H1 (cell line): ENCODE measurements around the gene JADE1. TPM values are rescaled to one million over a fixed set of nuclear protein-coding genes. Genes with fewer than 3 reads are reported as not detected.

Experiments
- CTCF ChIA-PET: fragments of 300-600 bp; sonication (Branson Sonifier 250); formaldehyde crosslinking; loops from one replicate; lab custom pipeline; 2021; ENCODE audit not compliant: partially characterized antibody; lab: Charles Lee
- POLR2A ChIA-PET: fragments of 300-600 bp; sonication (Branson Sonifier 250); formaldehyde crosslinking; loops from one replicate; lab custom pipeline; 2021; ENCODE audit warnings: inconsistent platforms; ENCODE audit not compliant: partially characterized antibody; lab: Charles Lee
- DNase-seq, 2 experiments: peaks; one replicate each; pipeline versions ENCODE4 v3.0.0 to v3.0.0-alpha.2; 2010 to 2022; ENCODE audit warnings: low spot score in 2 of 2, low read depth in 1 of 2, mixed read lengths in 1 of 2
- FAIRE-seq: peaks from 2 replicates; lab custom pipeline; 2011; peaks lifted over from hg19 to GRCh38; lab: Jason Lieb, UNC
- H2AFZ ChIP-seq: 2 replicates; pipeline ENCODE4 v1.8.1; 2012; ENCODE audit warnings: low read length, inconsistent platforms
- H2AK5ac ChIP-seq: 2 replicates; pipeline ENCODE4 v1.6.1; 2013; ENCODE audit warnings: low read depth, low read length
- H2BK120ac ChIP-seq: replicated peaks from 2 replicates; pipeline ENCODE3; 2013; ENCODE audit warnings: low read depth, low read length, inconsistent platforms
- H2BK12ac ChIP-seq: 2 replicates; pipeline ENCODE4 v1.6.1; 2013; ENCODE audit warnings: low read depth, low read length
- H2BK15ac ChIP-seq: 2 replicates; pipeline ENCODE4 v1.6.1; 2013; ENCODE audit warnings: low read length
- H2BK20ac ChIP-seq: 2 replicates; pipeline ENCODE4 v1.6.1; 2013; ENCODE audit warnings: low read length
- H2BK5ac ChIP-seq: 2 replicates; pipeline ENCODE4 v1.6.1; 2013; ENCODE audit warnings: low read depth, low read length
- H3K14ac ChIP-seq: 2 replicates; pipeline ENCODE4 v1.6.1; 2013; ENCODE audit warnings: inconsistent platforms; ENCODE audit not compliant: insufficient read length
- H3K18ac ChIP-seq: 2 replicates; pipeline ENCODE4 v1.6.1; 2013; ENCODE audit warnings: low read length; ENCODE audit errors: extremely low read depth
- H3K23ac ChIP-seq: 2 replicates; pipeline ENCODE4 v1.6.1; 2013; ENCODE audit warnings: inconsistent platforms; ENCODE audit not compliant: insufficient read length
- H3K23me2 ChIP-seq: 2 replicates; pipeline ENCODE4 v1.6.1; 2013; ENCODE audit warnings: low read depth, low read length
- H3K27ac ChIP-seq: 2 replicates; pipeline ENCODE4 v1.6.1; 2011; ENCODE audit warnings: low read depth, low read length, inconsistent platforms
- H3K27me3 ChIP-seq, 4 experiments: replicated peaks in 1 of 4; 1 replicate in 1 of 4; 2 replicates in 3 of 4; pipeline versions ENCODE4 v1.6.1 to v1.8.1; 2011 to 2013; ENCODE audit warnings: low read length in 3 of 4, mild to moderate bottlenecking in 3 of 4, inconsistent platforms in 2 of 4, mixed read lengths in 2 of 4, moderate library complexity in 1 of 4; ENCODE audit not compliant: control insufficient read depth in 3 of 4, insufficient read depth in 3 of 4; ENCODE audit errors: extremely low read depth in 1 of 4
- H3K36me3 ChIP-seq, 4 experiments: 2 replicates each; pipeline versions ENCODE4 v1.6.1 to v1.8.1; 2011 to 2013; ENCODE audit warnings: mild to moderate bottlenecking in 4 of 4, low read length in 3 of 4, moderate library complexity in 2 of 4, control low read depth in 1 of 4, inconsistent platforms in 1 of 4; ENCODE audit not compliant: insufficient read depth in 4 of 4, control insufficient read depth in 2 of 4
- H3K4ac ChIP-seq: replicated peaks from 2 replicates; pipeline ENCODE3; 2013; ENCODE audit warnings: low read length, low read depth, mixed read lengths, inconsistent platforms; ENCODE audit not compliant: insufficient read length
- H3K4me1 ChIP-seq, 4 experiments: replicated peaks in 1 of 4; 1 replicate in 1 of 4; 2 replicates in 3 of 4; pipeline versions ENCODE4 v1.6.1 to v1.8.1; 2011 to 2013; ENCODE audit warnings: low read length in 3 of 4, inconsistent platforms in 2 of 4, mixed read lengths in 1 of 4; ENCODE audit not compliant: insufficient read depth in 4 of 4, control insufficient read depth in 3 of 4
- H3K4me2 ChIP-seq, 2 experiments: 2 replicates each; pipeline versions ENCODE4 v1.6.1 to v1.8.1; 2011 to 2013; ENCODE audit warnings: low read depth in 2 of 2, low read length in 2 of 2, control low read depth in 1 of 2, inconsistent platforms in 1 of 2, mild to moderate bottlenecking in 1 of 2; ENCODE audit not compliant: insufficient read depth in 1 of 2
- H3K4me3 ChIP-seq, 4 experiments: fragments of 200-600, 300-600 bp in 1 of 4; sonication (generic), shearing (Covaris generic), sonication (Bioruptor Twin) in 1 of 4; 2 replicates each; pipeline versions ENCODE4 v1.5.1 to v1.8.1; 2011 to 2016; ENCODE audit warnings: low read length in 4 of 4, low read depth in 3 of 4, control low read depth in 2 of 4, inconsistent platforms in 2 of 4, mild to moderate bottlenecking in 2 of 4, mixed read lengths in 1 of 4, moderate library complexity in 1 of 4; ENCODE audit not compliant: insufficient read depth in 2 of 4; ENCODE audit errors: extremely low read depth in 1 of 4
- H3K56ac ChIP-seq: replicated peaks from 2 replicates; pipeline ENCODE3; 2013; ENCODE audit warnings: low read depth, mild to moderate bottlenecking, mixed read lengths, low read length, inconsistent platforms; ENCODE audit not compliant: insufficient read length
- H3K79me1 ChIP-seq: 2 replicates; pipeline ENCODE4 v1.6.1; 2013; ENCODE audit warnings: low read depth, low read length, control low read depth
- H3K79me2 ChIP-seq, 2 experiments: 2 replicates each; pipeline versions ENCODE4 v1.6.1 to v1.8.1; 2012 to 2013; ENCODE audit warnings: low read length in 2 of 2, mild to moderate bottlenecking in 2 of 2, inconsistent platforms in 1 of 2; ENCODE audit not compliant: insufficient read depth in 2 of 2, control insufficient read depth in 1 of 2
- H3K9ac ChIP-seq, 4 experiments: replicated peaks in 1 of 4; 1 replicate in 1 of 4; 2 replicates in 3 of 4; pipeline versions ENCODE4 v1.6.1 to v1.8.1; 2011 to 2013; ENCODE audit warnings: low read depth in 3 of 4, low read length in 3 of 4, control low read depth in 2 of 4, mild to moderate bottlenecking in 2 of 4, moderate library complexity in 2 of 4, inconsistent platforms in 1 of 4; ENCODE audit errors: extremely low read depth in 1 of 4
- H3K9me3 ChIP-seq, 2 experiments: 2 replicates each; pipeline versions ENCODE4 v1.6.1 to v1.8.1; 2012 to 2013; ENCODE audit warnings: mild to moderate bottlenecking in 2 of 2, moderate library complexity in 2 of 2, control low read depth in 1 of 2, inconsistent platforms in 1 of 2, low read depth in 1 of 2, low read length in 1 of 2, mixed read lengths in 1 of 2; ENCODE audit not compliant: insufficient read depth in 2 of 2
- H4K20me1 ChIP-seq, 2 experiments: replicated peaks in 1 of 2; 2 replicates each; pipeline versions ENCODE3 to v1.8.1; 2011 to 2013; ENCODE audit warnings: inconsistent platforms in 2 of 2, low read length in 2 of 2, mild to moderate bottlenecking in 1 of 2; ENCODE audit not compliant: insufficient read depth in 2 of 2, control insufficient read depth in 1 of 2
- H4K5ac ChIP-seq: 2 replicates; pipeline ENCODE4 v1.6.1; 2013; ENCODE audit warnings: low read length, low read depth, mixed read lengths, inconsistent platforms; ENCODE audit not compliant: insufficient read length
- H4K8ac ChIP-seq: 2 replicates; pipeline ENCODE4 v1.8.0; 2013; ENCODE audit warnings: mild to moderate bottlenecking, moderate library complexity, low read length, inconsistent platforms; ENCODE audit not compliant: insufficient read depth; ENCODE audit errors: extremely low read depth
- H4K91ac ChIP-seq: replicated peaks from 2 replicates; pipeline ENCODE3; 2013; ENCODE audit warnings: low read length, mixed read lengths, inconsistent platforms; ENCODE audit not compliant: insufficient read length
- ASH2L ChIP-seq: fragments of 200-600, 300-600 bp; sonication (generic); IDR thresholded peaks from one replicate; pipeline ENCODE4 v1.7.1; 2017; ENCODE audit warnings: low read length
- CTBP2 ChIP-seq: IDR thresholded peaks from 2 replicates; pipeline ENCODE4 v1.7.0; 2011; ENCODE audit warnings: borderline replicate concordance, mild to moderate bottlenecking, moderate library complexity, mixed read lengths, low read length; ENCODE audit not compliant: insufficient read depth, insufficient read length
- PHF8 ChIP-seq: fragments of 200-600 bp; sonication (generic); conservative IDR thresholded peaks from 2 replicates; pipeline ENCODE4 v1.7.1; 2012; ENCODE audit warnings: low read depth, mild to moderate bottlenecking, inconsistent platforms, low read length, moderate library complexity
- POLR2A ChIP-seq, 2 experiments: IDR thresholded peaks; 1 replicate in 1 of 2; 2 replicates in 1 of 2; pipeline ENCODE4 v1.6.1; 2011; ENCODE audit warnings: low read depth in 2 of 2, low read length in 2 of 2, mild to moderate bottlenecking in 2 of 2; ENCODE audit errors: control extremely low read depth in 1 of 2
- POLR2AphosphoS5 ChIP-seq: IDR thresholded peaks from 2 replicates; pipeline ENCODE4 v1.6.1; 2011; ENCODE audit warnings: low read depth, low read length
- RBBP5 ChIP-seq: IDR thresholded peaks from 2 replicates; pipeline ENCODE4 v1.7.1; 2012; ENCODE audit warnings: low read depth, mild to moderate bottlenecking, inconsistent platforms, low read length, moderate library complexity, borderline replicate concordance
- SIN3A ChIP-seq, 2 experiments: IDR thresholded peaks in 1 of 2; conservative IDR thresholded peaks in 1 of 2; 2 replicates each; pipeline ENCODE4 v1.6.1; 2011 to 2012; ENCODE audit warnings: low read length in 2 of 2, improper control_type of control experiment in 1 of 2, low read depth in 1 of 2, mild to moderate bottlenecking in 1 of 2
- SP4 ChIP-seq: IDR thresholded peaks from 2 replicates; pipeline ENCODE4 v1.6.1; 2012; ENCODE audit warnings: low read length, inconsistent platforms
- TAF1 ChIP-seq: IDR thresholded peaks from 2 replicates; pipeline ENCODE4 v1.6.1; 2011; ENCODE audit warnings: mild to moderate bottlenecking, low read depth, low read length
- TAF7 ChIP-seq: optimal IDR thresholded peaks from 2 replicates; pipeline ENCODE3; 2011; ENCODE audit warnings: low read depth, mild to moderate bottlenecking, inconsistent platforms, low read length, moderate library complexity, borderline replicate concordance
- TBP ChIP-seq: IDR thresholded peaks from 2 replicates; pipeline ENCODE4 v1.6.1; 2011; ENCODE audit warnings: low read depth, low read length, improper control_type of control experiment
- WGBS, 2 experiments: shearing (Covaris generic) in 1 of 2; methylation state at CpG; one replicate each; pipeline versions ENCODE4 v1.1.6 to v1.1.7; 2013 to 2015; ENCODE audit warnings: low lambda C conversion rate in 2 of 2, mixed read lengths in 2 of 2, inconsistent platforms in 1 of 2, low coverage in 1 of 2, missing lambda C conversion rate in 1 of 2; ENCODE audit not compliant: insufficient replicate concordance in 2 of 2, insufficient coverage in 1 of 2, insufficient read length in 1 of 2; ENCODE audit errors: extremely low coverage in 1 of 2, missing lambda C conversion rate in 1 of 2; 5-methylcytosine and 5-hydroxymethylcytosine counted together
- polyA plus RNA-seq, 7 experiments: library from polyadenylated mRNA; depleted of rRNA in 3 of 7; stranded (reverse) in 5 of 7; unstranded in 2 of 7; fragments of >200 nt in 5 of 7; fragments of 200-250 nt in 2 of 7; gene quantifications; 1 replicate in 5 of 7; 2 replicates in 1 of 7; 4 replicates in 1 of 7; pipeline versions ENCODE4 v1.2.1 to v1.2.3, GENCODE V29; 2011 to 2013; ENCODE audit warnings: missing spikeins in 2 of 7, mixed read lengths in 2 of 7
- total RNA-seq: library from RNA; stranded (reverse); fragmentation: NEBNext Ultra II Directional; extraction: Animal tissue kit (Norgen Biotek cat#: 25700); gene quantifications from 2 replicates; pipeline ENCODE4 v1.2.1, GENCODE V29; 2021

The JADE1 gene
- total and polyA plus RNA-seq, 2 of the 8 experiments (the other 6 are each of a cell fraction or from before 2014, with no cell fraction given) = 37.7 to 213 TPM

DNA sequence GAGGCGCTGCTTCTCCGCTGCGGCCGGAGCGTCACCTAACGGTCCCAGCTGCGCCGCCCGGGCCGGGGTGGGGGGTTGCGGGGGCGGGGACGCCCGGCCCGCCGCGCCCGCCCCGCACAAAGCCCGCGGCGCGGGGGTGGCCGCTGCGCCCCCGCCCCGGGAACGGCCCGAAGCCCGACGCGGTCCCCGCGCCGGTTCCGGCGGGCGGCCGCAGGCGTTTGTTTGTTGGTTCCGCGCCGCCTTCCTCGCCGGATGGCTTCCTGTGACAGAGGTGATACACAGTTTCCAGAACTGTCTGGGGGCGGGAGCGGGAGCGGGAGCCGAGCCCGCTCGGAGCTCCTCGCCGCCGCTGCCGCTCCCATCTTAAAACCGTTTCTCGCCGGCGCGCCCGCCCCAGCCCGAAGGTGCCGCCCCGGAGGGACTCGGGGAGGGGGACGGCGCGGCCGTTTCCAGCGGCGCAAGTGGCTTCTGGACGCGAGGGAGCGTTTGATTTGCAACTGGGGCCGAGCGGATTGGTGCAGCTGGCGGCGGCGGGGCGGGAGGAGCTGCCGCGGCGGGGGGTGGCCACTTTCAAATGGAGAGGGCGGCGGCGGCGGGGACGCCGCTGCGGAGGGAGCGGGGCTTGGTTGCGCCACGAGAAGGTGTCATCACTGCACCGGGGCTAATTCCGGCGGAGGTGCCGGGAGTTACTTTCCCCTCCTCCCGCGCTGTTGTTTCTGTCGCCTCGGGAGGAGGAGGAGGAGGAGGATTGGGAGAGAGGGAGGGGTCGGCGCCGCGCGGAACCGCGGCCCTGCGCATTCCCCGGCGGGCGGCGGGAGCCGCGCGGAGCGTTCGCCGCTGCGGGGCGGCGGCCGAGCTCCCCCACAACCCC, 2.3 kb downstream of the JADE1 start:
- H3K4me1 ChIP-seq = peaks cover 2 to 21% (median 5%) of the 10 kb centered on the region in 4 experiments; a peak in 5 of 7 replicates
- H3K27me3 ChIP-seq = no peaks in the 10 kb centered on the region
- peak overlapping the region; percentile 96 for H4K8ac ChIP-seq
- no peak overlapping the region for H3K23ac ChIP-seq
- FAIRE-seq (no peak), DNase-seq (peak in 1 of 2 experiments; percentile 86)
- H3K56ac ChIP-seq = peak overlapping the region; percentile 79
- H3K4me2 ChIP-seq = peak overlapping the region; percentile 68 to 99
- no peak overlapping the region for H2BK12ac ChIP-seq
- peaks cover 19 to 28% of the 10 kb centered on the region in 2 experiments for H4K20me1 ChIP-seq
- no peak overlapping the region for H2AK5ac ChIP-seq
- peaks cover 40 to 70% of the 10 kb centered on the region in 2 experiments for H3K79me2 ChIP-seq
- H4K91ac ChIP-seq = no peak overlapping the region
- no peaks in the 10 kb centered on the region for H3K9me3 ChIP-seq
- no peak overlapping the region for H2BK20ac ChIP-seq
- H2BK5ac ChIP-seq = peak overlapping the region; percentile 93
- H3K9ac ChIP-seq = peak overlapping the region; percentile 78 to 95 (median 88)
- H2AFZ ChIP-seq = no peak overlapping the region
- peaks cover 7% of the 10 kb centered on the region for H3K23me2 ChIP-seq
- H3K4ac ChIP-seq = no peak overlapping the region
- POLR2A ChIA-PET = interaction anchor here (0.6 to 5.2 kb wide), 32 partner anchors 9 to 525 kb away, joined by 3 to 89 read pairs (median 4); partner anchors contain the start of genes PGRMC2 and SCLT1
- 1% methylated on average over 30 of the region's 123 CpGs; no CpG with 5 or more reads in 1 of the 2 experiments for WGBS, 2 experiments
- H3K79me1 ChIP-seq = 0 out of 2 replicates have a peak, but pooled peaks cover 2% of the 10 kb centered on the region
- H3K18ac ChIP-seq = peak overlapping the region; percentile 62; the same call in 1 of the 2 replicates
- H2BK15ac ChIP-seq = no peak overlapping the region
- peak overlapping the region; percentile 78 for H4K5ac ChIP-seq
- peak overlapping the region; percentile 92 to 99 (median 97) for H3K4me3 ChIP-seq
- no peak overlapping the region for H2BK120ac ChIP-seq
- H3K36me3 ChIP-seq = peaks cover 0 to 13% (median 2%) of the 10 kb centered on the region in 4 experiments; a peak in 1 of 8 replicates
- H3K27ac ChIP-seq = peak overlapping the region; percentile 97
- CTCF ChIA-PET = interaction anchor here (0.8 to 3.5 kb wide), 15 partner anchors 9 to 472 kb away, joined by 3 to 11 read pairs (median 3); no protein-coding TSS in a partner anchor
- no peak overlapping the region for H3K14ac ChIP-seq
- TF ChIP-seq TBP (peak; percentile 67), SIN3A (conservative IDR thresholded peaks at IDR 0.05 in 1 of 2, IDR thresholded peaks at IDR 0.05 in 1 of 2; ENCODE audit: low read depth in 1 of 2, low read length in 2 of 2) (peak in 1 of 2 experiments; percentile 88; a peak in 2 of 4 replicates), CTBP2 (peak; percentile 50), POLR2AphosphoS5 (peak; percentile 73), PHF8 (peak; percentile 40; the same call in 1 of the 2 replicates), TAF1 (peak; percentile 71; the same call in 1 of the 2 replicates), TAF7 (peak; percentile 91), ASH2L (peak; percentile 61), POLR2A (IDR thresholded peaks at IDR 0.05; ENCODE audit: control extremely low read depth in 1 of 2, low read depth in 2 of 2, low read length in 2 of 2) (peak; percentile 37 to 82), SP4 (no peak; the same call in 1 of the 2 replicates), RBBP5 (peak; percentile 94; the same call in 1 of the 2 replicates)
